Inflammatory macrophage treated with lipopolysaccharide for 1 hour (primary cell): ENCODE results near the gene HACD3.
"Not testable (repeated sequence)": the region's sequence is repeated elsewhere in the genome, so short reads cannot be mapped to it uniquely, and the experiment has no call there.

ENCODE experiments used
- DNase-seq, 2 donors: peaks; one replicate each; pipeline ENCODE4 v3.0.0-alpha.2; 2020 to 2022

Gene HACD3

DNA sequence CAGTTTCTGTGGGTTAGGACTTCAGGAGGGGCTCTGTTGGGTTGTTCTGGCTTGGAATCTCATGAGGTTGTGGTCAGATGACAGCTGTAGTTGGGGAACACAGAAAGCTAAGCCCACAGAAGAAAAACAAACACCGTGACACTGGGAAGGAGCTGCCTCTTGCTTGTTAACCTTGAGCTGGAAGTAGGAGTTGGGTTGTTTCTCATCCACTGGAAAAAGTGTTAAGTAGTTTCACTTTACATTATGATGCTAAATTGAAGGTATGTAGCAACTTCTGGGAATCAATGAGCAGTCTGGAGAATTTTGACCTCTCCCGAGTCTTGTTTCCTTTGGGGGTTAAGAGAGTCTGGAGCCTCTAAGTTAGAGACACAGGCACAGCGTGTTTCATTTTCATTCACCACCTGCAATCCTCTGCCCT is 20.4 kb downstream of the HACD3 start:
- no peak for DNase-seq

DNA sequence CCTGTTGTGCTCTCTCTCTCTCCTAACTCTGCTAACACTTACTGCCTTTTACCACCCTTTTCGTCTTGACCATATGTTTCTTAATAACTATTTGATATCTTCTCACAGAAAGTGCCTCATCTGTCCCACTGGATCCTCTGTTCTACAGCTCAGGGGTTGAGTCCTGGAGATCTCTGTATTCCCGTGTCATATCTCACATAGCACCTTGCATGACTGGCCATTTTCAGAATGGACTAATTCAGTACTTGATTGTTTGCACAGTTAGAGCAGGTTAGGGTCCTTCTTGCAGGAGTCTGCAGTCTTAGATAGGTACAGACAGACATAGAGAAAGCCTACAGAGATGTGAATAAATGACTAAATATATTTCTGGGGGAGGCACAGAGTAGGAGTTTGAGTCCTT is 20.9 kb downstream of the HACD3 start:
- no peak for DNase-seq

DNA sequence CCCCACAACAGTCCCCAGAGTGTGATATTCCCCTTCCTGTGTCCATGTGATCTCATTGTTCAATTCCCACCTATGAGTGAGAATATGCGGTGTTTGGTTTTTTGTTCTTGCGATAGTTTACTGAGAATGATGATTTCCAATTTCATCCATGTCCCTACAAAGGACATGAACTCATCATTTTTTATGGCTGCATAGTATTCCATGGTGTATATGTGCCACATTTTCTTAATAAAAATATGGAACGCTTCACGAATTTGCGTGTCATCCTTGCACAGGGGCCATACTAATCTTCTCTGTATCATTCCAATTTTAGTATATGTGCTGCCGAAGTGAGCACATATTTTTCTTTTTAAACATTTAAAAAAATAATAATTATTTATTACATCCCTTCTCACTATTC is 22.6 kb downstream of the HACD3 start:
- not testable (repeated sequence) for DNase-seq

DNA sequence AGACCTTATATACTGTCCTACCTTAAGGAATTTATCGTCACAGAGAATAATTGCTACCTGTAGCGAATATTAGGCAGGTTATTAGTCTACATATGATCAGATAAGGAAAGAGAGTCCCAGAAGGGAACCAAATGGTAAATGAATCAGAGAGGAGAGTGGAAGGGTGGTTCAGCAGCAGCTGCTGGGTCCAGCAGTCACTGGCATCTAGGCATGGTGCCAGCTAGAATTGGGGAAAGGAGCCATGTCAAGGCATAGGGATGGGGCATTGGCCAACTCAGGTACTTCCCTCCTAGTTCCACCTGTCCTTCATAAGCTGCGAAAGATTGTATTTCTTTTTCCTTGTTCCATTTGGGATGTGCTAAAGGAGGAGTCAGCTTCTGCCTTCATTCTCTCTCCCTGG is 23.4 kb downstream of the HACD3 start:
- DNase-seq: no peak

DNA sequence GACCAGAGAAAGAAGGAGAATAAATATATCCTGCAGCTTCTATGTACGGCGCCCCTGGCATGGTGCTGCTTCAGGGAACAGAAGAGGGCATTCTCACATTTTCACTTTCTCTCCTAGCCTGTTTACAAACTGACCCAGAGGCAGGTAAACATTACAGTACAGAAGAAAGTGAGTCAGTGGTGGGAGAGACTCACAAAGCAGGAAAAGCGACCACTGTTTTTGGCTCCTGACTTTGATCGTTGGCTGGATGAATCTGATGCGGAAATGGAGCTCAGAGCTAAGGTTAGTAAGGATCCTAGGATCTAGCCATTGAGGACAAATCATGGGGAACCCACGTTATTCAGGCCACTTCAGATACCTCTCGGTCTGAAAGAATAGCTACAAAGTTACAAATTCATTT is 26.4 kb downstream of the HACD3 start:
- no peak for DNase-seq

DNA sequence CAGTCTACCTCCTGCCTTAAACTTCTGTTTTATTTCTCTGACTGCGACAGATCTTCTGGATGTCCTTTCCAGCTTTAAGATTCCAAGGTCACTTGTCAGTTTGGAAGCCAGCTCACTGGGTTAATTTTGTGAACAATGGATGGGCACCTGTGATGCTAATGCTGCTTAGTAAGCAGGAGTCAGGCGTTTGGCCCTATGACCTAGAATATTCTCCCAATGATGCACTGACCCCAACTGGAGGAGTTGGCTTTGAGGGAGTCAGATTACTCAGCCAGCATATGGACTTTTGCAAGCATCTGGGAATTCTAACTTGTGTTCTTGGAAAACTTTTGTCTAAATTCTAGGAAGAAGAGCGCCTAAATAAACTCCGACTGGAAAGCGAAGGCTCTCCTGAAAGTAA is 28.1 kb downstream of the HACD3 start:
- DNase-seq: no peak

DNA sequence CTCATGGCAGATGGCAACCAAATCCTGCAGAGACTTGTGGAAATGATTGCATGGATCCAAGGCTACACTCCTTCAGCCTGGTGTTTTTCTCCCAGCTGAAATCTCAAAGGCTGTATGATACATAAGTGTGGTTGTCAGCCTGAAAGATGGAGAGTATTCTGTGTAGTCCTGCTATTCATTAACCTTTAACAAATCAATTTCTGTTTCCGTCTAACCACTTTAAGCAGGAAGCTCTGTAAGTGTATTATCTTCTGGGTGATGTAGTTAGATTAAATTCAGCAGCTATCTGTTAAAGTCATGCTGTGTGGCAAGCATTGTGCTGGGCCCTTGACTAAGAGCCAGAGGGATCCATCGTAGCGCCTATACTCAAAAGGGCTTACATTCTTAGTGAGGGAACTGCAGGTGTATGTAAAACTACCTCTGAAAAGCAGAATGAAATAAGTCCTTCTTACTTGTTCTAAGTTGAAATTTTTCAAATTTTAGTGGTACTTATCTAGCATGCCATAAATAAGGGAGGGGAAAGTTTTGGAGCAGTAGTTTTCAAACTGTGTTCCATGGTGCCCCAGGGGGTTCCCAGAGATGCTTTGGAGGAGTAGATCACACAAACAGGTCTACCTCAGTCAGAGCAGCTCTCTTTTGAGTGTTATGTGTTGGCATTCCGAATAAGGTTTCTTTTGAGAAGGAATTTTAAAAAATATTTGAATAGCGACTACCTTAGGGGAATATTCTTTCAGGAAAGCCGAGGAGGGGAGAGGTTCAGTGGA is 28.9 kb downstream of the HACD3 start:
- no peak for DNase-seq

DNA sequence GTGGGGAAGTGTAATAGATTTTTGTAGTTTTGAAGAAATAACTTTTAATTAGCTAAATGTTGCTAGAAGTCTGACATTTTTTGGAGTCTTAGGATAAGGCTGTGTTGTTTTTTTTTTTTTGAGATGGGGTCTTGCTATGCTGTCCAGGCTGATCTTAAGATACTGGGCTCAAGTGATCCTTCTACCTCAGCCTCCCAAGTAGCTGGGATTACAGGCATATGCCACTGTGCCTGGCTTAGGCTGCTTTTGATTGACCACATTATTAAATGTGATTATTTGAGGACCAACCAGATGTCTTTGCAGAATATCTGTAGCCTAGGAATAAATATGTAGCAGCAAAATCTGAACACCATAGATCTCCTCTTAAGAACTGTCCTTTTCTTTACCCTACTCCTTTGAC is 29.7 kb downstream of the HACD3 start:
- no peak for DNase-seq

DNA sequence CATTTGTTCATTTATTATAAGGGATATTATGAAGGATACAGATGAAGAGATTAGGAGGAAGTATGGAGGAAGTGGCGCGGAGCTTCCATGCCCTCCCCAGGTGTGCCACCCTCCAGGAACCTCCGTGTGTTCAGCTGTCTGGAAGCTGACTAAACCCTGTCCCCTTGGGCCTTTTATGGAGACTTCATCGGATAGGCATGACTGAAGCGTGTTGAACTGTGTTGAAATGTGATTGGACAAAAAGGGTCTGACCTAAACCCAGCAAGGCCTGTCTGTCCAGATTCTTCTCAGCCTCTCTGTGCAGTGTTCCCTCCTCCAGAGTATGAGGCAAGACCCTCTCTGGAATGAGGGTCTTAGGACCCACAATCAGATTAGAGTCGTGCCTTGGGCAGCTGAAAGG is 31.7 kb downstream of the HACD3 start:
- DNase-seq: no peak

DNA sequence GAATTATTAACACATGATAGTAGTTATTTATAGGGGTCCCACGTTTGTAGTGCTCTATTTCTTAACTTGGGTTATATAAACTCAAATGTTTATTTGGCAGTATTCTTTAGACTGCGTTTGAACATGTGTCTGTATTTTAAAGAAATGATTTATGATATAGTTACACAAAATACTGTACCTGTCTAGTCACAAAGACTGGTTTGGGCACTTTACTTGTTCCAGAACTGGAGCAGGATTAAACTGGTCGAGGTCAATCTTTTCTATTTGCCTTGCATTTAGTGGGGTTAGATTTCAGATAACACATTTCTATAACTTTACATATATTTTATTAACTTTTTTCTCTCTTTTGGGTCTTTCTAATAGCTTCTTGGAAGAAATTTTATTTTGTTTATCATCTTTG is 39.5 kb downstream of the HACD3 start:
- DNase-seq: no peak

DNA sequence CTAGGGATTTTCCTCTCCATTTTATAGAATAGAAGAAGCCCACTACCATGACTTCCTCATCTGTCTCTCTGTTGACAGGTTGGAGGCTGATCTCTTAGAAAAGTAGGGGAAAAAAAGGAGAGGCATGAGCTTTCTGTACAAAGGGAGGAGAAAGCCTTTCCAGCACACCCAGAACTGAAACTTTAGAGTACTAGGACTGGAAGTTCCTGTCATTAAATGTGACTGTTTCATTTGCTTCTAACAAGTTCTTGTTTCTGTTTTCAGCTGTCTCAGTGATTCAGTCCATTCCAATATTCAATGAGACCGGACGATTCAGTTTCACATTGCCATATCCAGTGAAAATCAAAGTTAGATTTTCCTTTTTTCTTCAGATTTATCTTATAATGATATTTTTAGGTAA is 41.7 kb downstream of the HACD3 start:
- no peak for DNase-seq

DNA sequence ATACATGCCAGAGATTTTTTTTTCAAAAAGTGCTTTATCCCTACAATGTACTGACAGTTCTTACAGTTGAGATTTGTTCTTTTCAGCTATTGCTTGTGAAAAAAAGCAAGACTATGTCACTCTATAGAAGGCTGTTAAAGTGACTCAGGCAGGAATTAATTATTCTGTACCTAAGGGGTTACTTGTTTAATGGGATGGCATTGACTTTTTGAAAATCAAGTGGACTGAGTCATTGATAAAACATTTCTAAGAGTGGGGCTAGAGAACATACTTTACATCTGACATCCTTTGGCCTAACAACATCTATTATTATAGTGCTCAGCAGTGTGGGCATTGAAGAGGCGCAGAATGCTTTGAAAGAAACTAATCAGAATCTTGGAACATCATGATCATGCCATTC is 46.4 kb downstream of the HACD3 start:
- DNase-seq: no peak

DNA sequence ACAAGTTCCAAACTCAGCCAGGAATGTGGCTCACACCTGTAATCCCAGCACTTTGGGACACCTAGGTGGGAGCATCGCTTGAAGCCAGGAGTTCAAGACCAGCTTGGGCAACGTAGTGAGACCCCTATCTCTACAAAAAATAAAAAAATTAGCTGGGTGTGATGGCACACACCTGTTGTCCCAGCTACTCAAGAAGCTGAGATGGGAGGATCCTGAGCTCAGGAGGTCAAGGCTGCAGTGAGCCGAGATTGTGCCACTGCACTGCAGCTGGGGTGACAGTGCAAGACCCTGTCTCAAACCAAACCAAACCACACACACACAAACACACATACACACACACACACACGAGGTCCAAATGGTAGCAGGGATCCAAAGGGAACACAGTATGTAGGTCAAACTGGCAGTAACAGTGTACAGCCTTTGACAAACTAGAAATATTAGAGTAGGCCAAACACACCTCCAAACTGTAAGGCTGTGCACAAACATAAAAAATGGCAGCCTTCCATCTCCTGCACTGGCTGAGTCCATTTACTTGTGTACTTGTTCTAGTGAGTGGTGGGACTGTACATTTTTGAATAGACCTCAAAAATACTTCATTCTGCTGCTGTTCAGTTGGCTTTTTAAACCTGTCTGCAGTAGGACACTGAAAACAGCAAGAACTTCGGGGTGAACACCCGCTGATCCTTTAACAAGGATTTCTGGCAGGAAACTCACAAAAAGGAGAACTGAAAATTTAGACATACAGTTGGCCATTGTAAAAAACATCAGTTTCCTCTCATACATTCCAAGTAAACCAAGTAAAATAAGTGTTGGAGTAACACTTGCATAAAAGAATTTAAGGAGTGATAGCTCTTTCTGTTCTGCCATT is 47.1 kb downstream of the HACD3 start:
- no peak for DNase-seq

DNA sequence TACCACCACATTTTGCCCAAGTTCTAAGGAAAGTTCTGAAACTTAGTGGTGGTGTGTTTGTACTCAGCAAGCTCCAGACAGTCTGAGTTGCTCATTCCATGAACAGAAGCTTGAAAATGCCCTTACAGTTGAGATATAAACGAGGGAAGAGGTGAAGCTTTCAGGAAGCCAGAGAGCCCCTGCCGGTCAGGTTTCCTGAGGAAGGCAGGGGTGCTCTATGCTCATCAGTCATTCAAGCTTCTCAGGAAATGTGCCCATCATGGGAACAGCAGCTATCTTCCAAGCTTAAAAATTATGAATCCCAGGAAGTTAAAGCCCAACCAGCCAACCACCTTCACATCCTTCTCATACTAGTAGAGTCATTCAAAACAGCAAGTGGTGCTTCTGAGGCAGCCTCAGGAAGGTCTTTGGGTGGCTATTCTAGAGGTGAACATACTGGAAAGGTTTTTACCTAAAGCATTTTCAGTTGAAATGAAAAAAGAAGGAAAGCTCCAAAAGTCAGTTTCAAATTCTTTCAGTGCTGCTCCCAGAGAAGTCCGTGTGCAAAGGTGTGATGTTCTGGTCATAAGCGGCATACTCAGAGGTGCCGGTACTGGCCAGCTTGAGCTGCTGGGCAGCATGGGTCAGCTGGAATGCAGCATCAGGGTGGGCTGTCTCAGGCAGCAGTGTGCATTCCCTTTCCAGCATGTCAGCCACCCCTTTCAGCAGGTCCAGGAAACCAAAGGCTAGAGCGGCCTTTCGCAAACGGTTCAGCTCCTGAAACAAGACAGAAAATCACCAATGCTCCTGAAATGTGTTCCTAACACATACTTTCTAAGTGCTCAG is 48.9 kb downstream of the HACD3 start:
- no peak for DNase-seq

DNA sequence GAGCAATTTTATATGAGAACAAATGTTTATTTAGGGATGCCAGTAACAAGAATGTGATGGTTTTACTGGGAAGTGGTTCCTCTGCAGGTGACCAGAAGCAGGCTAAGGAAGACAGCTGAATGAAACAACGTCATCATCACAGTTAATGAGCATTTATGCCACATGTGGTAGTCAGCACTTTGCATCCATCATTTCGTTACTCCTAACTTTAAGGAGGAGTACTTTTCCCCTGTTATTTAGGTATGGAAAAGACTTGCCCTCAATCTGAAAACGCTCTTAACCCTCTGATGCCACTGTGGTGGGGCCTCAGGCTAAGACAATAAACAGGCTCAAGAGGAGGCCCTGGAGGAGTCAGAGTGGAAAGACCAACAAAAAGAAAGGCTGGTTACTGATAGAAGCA is 49.5 kb downstream of the HACD3 start:
- no peak for DNase-seq

DNA sequence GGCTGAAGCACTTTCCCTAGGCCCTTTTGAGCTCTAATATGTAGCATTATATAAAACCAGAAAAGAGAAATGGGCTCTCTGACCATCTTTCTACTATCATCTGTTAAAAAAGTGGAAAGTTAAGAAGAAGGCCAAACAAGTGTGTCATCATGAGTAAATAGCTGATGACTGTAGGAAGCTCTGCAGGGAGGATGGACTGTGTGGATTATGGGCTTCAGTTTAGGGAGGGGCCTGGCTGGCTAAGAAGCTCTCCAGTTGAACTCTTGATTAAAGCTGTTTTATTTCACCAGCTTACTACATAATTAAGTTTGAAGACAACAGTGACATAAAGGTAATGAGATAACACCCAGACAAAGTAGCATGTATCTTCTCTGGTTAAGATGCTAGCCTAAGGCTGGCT is 50.0 kb downstream of the HACD3 start:
- no peak for DNase-seq

DNA sequence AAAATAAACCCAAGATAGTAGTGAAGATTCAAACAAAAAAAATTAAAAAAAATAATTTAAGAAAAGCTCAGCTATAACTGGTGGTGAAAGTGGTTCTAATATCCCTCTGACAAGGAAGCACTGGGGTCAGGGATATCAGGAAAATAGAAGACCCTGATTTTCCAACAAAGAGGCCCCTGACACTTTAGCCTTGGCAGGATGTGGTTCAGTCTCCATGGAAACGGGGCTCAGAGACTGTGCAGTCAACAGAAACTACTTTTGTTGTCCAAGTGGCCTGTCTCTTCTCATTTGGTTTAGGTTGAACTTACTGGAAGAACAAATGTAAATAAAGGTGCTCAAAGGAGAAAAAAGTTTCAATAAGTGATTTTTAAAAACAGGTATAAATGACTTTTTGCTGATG is 53.4 kb downstream of the HACD3 start:
- DNase-seq: no peak

DNA sequence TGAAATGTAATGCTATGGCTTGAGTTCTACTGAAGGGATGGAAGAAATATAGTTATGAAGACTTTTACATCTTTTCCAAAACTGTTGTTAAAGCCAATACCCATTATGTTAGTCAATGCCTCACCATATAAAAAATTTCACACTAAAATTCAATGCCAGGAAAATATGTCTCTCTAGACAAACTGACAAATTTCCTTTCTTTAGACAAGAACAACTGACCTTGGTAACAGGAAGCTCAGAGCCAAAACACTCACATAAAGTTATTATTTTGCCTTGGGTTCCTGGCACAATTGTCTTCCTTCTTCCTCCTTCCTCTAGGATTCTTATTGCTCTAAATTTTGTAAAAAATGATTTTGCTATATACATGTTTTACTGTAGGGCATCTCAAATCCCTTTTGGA is 54.0 kb downstream of the HACD3 start:
- no peak for DNase-seq

DNA sequence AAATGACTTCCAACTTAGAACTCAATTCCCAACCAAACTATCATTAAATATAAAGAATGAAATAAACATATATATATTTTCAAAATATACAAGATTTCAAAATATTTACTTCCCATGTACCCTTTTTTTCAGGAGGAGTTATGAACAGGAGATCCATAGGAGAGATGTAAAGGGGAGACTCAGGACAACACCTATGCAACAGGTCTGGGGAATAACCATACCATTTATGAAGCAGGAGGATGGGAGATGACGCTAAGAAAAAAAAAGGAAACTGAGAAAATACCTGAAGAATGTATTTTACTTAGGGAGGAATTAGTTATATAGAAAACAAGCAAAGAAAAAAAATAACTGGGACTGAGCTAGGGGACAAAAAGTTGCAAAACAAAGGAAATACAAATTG is 56.8 kb downstream of the HACD3 start:
- DNase-seq: no peak

DNA sequence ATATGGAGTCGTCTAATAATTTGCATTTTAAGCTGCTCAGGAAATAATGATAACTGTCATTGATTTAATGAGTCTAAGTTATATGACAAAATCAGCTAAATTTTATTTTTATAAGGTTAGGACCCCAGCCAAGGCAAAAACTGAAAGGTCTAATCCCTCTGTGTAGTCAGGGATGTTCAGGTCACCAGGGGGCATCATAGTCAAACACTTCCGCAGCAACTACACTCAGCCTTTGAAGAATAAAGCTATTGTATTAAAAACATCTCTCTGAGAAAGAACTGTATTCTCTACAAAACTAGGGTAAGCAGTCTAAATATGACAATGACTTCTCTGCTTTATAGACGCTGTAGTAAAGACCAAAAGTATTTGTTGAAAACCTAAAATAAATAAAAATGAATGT is 65.7 kb downstream of the HACD3 start:
- DNase-seq: no peak

DNA sequence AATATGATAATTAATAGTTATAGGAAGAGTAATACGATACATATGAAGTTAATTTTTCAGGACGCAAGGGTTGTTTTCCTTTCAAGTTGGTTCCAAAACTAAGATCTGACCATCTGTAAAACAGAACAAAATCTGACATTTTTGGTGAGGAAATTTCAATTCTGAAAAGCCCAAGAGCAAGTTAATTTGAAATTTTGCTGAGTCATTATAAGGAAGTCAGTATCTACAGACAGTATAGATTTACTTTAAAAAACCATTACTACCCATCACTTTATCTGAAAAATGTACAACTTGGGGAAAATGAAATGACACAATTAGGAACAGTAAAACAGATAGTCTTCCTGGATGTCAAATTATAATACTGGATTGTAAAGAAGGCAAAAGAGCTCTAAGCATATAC is 68.2 kb downstream of the HACD3 start:
- no peak for DNase-seq

DNA sequence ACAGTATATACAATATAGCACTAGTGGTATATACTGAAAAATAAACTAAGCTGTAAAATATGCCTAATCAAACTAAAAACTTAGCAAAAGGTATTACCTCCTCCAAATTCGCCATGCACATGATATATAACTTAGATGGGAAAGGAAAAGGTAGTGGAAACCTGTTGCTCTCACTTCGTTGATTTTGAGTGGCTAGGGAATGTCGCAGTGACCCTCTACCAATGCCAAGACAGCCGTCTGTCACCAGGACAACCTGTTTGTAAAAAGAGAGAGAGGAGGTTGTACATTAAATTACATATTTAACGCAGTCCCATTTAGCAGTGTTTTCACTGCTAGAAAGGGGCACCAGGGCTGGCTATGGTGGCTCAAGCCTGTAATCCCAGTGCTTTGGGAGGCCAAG is 69.4 kb downstream of the HACD3 start:
- no peak for DNase-seq

DNA sequence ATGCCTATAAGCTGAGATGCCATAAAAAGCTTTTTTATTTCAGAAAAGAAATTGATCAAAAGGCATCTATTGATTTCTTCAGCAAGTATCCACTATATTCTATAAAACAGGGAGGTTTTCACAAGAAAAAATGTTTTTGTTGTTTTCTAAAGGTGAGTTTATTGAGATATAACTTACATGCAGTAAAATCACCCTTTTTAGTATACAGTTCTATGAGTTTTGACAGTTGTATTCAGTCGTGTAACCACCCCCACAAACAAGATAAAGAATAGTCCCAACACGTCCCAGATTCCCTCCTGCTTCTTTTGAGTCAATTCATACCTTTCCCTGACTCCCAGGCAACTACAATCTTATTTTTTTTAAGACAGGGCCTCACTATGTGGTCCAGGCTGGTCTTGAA is 72.9 kb downstream of the HACD3 start:
- no peak for DNase-seq

DNA sequence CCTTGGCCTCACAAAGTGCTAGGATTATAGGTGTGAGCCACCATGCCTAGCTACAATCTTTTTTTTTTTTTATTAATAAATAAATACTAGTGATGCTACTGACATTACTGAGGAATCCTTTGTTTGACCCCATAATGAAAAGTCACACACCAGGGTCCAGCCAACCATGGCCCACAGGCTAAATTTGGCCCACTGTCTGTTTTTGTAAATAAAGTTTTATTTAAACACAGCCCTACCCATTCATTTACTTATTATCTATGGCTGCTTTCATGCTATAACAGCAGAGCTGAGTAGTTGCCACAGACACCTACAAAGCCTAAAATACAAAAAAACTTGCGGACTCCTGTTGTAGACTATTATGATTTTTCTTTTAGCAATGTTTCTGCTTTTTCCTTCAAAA is 73.3 kb downstream of the HACD3 start:
- DNase-seq: no peak
